Cerebellar cortex (tissue), 1 donor: ENCODE measurements around the gene TOP3A.
"Not testable (repeated sequence)": the region's sequence is repeated elsewhere in the genome, so short reads cannot be mapped to it uniquely, and the experiment has no call there.

Source experiments
- DNase-seq: peaks from one replicate; pipeline ENCODE4 v3.0.0-alpha.2; 2015; ENCODE audit warnings: low spot score

TOP3A gene

DNA sequence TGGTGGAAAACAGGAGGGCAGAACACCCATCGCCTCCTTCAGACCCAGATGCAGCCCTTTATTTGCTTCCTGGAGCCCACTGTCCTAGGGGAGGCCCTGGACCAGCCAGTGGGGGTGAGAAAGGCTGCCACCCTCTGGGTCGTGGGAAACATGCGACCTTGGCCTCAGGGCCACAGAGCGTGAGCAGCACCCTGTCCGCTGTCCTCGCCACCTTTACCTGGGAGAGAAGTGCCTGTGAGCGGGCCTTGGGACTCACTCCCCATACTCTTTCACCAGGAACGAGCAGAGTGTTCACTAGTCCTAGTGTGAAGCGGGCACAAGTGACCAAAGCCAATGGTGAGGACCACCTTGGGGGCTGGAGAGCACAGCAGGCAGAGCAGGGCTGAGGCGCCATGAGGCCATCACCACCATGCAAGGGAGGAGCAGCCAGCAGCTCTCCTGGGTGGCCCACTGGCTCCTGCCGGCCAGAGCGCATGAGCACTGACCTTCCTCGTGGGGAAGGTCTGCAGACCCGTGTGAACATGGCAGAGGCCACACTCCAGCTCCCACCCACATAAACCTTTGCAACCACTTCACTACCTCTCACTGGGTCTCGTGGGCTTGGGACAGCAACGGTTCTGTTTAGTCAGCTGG, 8.8 kb upstream of the TOP3A start:
- no peak for DNase-seq

DNA sequence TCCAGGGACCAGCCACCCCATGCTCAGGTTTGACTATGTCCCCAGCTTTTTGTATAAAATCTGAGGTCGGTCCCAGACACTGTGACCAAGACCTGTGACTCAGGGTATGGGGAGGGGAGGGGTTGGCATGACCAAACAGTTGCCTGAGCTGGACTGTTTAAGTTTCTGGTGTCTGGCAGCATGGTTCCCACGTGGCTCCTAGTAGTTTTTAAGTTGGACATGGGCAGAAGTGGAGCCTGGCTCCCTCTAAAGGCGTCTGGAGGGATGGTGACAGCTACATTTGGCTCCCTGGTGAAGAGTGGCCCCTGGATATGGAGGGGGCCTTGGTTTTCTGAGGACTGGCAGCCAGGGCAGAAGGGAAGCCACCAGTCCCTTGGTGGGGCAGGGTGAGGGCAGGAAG, 8.2 kb upstream of the TOP3A start:
- peak; percentile 20 for DNase-seq

GRCh38 chr17:18322522-18322921, 7.7 kb upstream of the TOP3A start:
- DNase-seq = no peak

- DNase-seq = no peak
Measured at GRCh38 chr17:18321309-18321708, 6.5 kb upstream of the TOP3A start.

GRCh38 chr17:18320301-18320700, 5.5 kb upstream of the TOP3A start:
- DNase-seq = no peak

- DNase-seq = peak; percentile 73
Measured at GRCh38 chr17:18319604-18320256, 4.9 kb upstream of the TOP3A start.

DNA sequence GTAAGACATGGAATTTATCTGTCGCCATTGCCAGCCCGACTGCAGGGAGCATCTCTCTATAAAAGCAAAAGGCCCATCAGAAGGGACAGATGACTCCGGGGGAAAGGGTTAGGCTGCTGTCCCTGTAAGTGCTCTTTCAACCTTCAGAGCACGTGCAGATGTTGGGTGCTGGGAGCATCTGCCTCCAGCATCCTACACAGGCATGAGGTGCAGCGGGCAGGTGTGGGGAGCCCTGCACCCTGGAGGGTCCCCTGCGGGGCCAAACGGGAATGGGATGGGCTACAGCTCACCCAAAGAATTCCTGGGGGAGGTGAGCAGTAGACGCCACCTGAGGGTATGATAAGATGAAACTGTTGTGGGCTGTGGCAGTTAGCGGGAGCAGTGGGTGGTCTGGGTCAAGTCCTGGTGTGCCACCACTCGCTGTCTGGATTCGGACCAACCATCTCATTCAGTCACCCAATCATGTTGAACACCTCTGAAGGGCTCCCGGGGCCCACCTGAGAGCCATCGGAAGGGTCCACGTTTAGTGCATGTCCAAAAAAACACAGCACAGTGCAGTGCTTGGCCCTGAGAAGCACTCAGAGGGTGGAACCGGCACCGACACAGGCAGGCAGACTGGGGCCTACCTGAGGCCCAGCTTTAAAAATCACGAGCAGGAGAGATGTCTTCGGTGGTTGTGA, 4.1 kb upstream of the TOP3A start:
- DNase-seq = no peak

DNA sequence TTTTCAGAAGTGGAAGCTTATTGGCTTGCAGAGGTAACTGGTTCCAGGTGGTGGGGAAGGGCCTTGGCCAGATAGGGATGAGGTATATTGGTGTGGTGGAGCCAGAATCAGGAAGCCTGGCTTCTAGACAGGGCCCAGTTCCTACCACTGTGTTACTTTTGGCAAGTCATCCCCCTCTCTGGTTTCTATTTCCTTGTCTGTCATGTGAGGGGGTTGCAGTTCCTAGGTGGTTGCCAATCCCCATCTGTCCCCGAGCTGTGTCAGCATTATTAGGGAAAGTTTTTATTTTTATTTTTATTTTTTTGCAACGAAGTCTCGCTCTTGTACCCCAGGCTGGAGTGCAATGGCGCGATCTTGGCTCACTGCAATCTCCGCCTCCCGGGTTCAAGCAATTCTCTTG, 3.3 kb upstream of the TOP3A start:
- DNase-seq = no peak

GRCh38 chr17:18315961-18316360, 1.2 kb upstream of the TOP3A start:
- DNase-seq = no peak

- no peak for DNase-seq
Measured at GRCh38 chr17:18315562-18315922, 748 bp upstream of the TOP3A start.

DNA sequence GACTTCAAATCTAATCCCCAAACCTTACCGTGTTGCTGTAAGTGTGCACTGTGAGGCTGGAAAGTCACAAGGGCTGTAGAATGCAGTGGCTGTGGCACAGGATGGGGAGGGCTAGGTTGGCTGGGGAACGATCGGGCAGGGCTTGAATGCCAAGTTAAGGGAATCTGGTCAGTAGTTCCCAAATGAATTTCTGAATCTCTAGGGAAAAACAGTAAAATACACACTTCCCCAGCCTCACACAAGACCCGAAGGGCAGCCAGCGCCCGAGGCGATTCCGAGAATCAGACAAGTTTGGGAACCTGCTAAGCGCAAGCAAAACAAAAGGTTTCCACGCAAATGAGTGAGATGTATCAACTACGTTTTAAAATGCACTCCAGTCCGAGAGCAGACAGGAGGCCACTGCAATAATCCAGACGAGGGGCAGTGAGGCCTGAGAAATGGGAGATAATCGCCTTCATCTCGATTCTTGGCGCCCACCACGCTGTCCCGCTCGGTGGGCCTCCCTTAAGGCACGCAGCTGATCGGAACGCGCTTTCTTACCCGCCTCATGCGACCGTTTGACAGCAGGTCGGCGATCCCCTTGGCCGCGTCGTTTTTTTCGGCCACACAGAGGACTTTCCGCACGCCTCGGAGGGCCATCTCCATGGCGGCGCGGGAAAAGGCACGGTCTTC, 599 bp downstream of the TOP3A start:
- DNase-seq = no peak

DNA sequence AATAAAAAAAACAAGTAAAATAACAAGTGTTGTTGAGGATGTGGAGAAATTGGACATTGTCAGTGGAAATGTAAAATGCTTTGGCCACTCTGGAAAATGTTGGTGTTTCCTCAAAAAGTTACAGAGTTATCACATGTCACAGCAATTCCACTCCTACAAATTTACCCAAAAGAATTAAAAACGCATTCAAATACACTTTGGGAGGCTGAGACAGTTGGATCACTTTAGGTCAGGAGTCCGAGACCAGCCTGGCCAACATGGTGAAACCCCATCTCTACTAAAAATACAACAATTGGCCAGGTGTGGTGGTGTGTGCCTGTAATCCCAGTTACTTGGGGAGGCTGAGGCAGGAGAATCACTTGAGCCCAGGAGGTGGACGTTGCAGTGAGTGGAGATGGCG, 5.6 kb downstream of the TOP3A start:
- no peak for DNase-seq

GRCh38 chr17:18303206-18303605, 11.6 kb downstream of the TOP3A start:
- not testable (repeated sequence) for DNase-seq

DNA sequence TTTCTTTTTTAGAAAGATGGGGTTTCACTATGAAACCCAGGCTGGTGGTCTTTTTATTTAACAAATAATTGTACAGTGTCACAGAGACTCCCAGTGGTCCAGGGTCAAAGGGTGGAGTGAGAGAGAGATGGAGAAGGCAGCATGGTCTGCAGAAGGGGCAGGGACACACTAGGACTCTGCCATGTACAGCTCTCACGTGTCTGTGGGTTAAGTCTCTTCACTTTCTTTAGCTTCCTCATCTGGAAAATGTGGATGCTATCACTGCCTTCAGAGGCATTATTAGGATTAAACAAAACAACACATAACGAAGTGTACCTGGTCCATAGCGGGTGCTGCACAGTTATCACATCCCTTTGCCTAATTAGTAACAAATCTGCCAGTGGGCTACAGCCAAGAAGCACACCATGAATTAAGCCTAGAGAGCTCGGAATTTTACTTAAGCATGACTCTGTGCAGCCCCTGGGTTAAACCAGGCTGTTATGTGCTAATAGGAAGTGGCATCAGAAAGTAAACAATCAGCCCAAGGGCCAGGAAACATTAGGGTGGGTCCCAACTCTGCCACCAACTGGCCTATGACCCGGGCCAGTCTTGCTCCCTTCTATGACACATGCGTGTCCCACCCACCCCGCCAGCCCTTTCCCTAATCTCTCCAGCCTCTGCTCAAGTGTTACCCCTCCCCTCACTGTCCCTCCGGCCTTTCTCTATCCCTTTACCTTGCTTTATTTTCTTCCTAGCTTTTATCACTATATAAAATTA, 13.9 kb downstream of the TOP3A start:
- DNase-seq = no peak

DNA sequence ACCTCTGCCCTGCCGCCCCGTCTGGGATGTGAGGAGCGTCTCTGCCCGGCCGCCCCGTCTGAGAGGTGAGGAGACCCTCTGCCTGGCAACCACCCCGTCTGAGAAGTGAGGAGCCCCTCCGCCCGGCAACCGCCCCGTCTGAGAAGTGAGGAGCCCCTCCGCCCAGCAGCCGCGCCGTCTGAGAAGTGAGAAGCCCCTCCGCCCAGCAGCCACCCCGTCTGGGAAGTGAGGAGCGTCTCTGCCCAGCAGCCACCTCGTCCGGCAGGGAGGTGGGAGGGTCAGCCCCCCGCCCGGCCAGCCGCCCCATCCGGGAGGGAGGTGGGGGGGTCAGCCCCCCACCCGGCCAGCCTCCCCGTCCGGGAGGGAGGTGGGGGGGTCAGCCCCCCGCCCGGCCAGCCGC, 16.7 kb downstream of the TOP3A start:
- not testable (repeated sequence) for DNase-seq

- no peak for DNase-seq
Measured at GRCh38 chr17:18291718-18292540, 22.9 kb downstream of the TOP3A start.

DNA sequence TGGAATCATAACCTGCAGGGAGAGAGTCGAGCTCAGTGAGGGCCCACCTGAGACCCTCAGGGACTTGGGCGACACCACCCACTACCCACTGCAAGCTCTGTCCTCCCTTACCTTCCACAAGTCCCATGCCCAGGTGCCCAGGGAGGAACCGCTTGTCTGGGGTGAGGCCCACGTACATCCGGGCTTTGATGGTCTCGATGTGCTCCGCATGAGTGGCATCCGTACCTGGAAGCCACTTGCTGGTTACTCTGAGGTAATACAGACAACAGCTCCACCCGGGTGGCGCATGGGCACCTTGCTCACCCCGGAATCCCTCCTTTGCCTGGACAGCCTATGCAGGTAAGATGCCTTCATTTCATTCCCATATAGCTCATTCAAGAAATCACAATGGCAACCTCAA, 29.5 kb downstream of the TOP3A start:
- no peak for DNase-seq

DNA sequence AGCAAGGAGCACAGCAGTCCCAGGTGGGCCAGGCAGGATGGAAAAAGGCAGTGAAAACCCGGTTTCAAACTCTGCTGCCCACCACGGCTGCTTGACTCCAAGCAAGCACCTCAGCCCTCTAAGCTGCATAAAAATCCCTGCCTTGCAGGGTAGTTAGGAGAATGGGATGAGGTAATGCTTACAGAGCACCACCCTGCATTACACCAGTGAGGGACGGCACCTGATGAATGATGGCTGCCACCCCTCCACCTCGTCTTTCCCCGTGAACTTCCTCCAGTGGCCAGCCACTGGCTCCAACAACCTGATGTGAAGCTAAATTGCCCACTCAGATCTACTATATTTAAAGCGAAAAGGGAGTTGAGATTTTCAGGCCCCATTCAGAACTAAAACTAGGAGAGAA, 33.0 kb downstream of the TOP3A start:
- no peak for DNase-seq

GRCh38 chr17:18280766-18281371, 33.9 kb downstream of the TOP3A start:
- peak; percentile 27 for DNase-seq

DNA sequence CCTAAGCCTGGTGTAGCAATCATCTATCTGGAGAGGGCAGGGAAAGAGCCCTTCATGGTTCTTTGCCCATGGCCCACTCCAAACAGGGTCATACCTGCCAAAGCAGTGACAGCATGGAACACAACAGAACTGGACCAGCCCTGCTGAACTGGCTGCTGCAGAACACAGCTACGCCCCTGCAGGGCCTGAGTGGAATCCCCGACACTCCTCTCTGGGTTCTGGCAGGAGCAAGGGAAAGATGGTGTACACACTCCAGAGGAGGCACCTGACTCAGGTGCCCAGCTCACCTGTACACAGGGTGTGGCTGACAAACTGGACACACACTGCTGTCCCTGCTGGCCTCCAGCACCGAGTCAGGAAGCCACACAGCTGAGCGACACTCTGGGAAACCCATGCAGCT, 34.5 kb downstream of the TOP3A start:
- DNase-seq = no peak

- no peak for DNase-seq
Measured at GRCh38 chr17:18278867-18279266, 35.9 kb downstream of the TOP3A start.
